Measurements from ENCODE around the gene IGFBP5.

DNA sequence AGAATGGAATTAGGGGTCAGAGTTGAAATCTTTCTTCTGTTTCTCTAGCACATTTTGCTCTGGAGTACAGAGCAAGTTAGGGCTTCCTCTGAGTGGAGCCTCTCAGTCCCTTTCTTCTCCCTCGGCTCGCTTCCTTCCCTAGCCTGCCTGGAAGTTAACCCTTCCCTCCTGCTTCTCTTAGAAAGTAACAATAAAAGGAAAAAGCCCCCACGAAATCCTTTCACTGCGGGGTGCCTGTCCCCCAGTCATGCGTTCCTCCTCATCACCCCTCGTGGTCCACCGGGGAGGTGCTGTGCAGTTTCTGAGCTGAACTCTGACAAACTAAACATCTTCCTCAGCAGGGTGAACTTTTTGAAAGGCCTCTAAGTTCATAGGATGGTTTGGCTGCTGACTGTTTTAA is 60.2 kb downstream of the IGFBP5 start:
- TF ChIP-seq POLR2A (IDR thresholded peaks at IDR 0.05), result no peak
- TF ChIP-seq, protein P1, sequence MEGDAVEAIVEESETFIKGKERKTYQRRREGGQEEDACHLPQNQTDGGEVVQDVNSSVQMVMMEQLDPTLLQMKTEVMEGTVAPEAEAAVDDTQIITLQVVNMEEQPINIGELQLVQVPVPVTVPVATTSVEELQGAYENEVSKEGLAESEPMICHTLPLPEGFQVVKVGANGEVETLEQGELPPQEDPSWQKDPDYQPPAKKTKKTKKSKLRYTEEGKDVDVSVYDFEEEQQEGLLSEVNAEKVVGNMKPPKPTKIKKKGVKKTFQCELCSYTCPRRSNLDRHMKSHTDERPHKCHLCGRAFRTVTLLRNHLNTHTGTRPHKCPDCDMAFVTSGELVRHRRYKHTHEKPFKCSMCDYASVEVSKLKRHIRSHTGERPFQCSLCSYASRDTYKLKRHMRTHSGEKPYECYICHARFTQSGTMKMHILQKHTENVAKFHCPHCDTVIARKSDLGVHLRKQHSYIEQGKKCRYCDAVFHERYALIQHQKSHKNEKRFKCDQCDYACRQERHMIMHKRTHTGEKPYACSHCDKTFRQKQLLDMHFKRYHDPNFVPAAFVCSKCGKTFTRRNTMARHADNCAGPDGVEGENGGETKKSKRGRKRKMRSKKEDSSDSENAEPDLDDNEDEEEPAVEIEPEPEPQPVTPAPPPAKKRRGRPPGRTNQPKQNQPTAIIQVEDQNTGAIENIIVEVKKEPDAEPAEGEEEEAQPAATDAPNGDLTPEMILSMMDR (IDR thresholded peaks at IDR 0.05), result no peak
- TF ChIP-seq POLR2AphosphoS5 (IDR thresholded peaks at IDR 0.05), result no peak
- TF ChIP-seq EP300 (IDR thresholded peaks at IDR 0.05; ENCODE audit: low read depth), result no peak

All from transverse colon (tissue), 4 donors.